GM18517 (cell line): Measurements from ENCODE around the gene HOXD4.

Source experiments
- ATAC-seq: cut with Tn5 transposase; IDR thresholded peaks from one replicate; pipeline ENCODE4 v1.9.1; 2021; ENCODE audit warnings: mild to moderate bottlenecking, moderate library complexity; ENCODE audit not compliant: unreplicated experiment

The HOXD4 gene

GRCh38 chr2:176114120-176114929 lies 37.0 kb upstream of the HOXD4 start:
- ATAC-seq: no peak

DNA sequence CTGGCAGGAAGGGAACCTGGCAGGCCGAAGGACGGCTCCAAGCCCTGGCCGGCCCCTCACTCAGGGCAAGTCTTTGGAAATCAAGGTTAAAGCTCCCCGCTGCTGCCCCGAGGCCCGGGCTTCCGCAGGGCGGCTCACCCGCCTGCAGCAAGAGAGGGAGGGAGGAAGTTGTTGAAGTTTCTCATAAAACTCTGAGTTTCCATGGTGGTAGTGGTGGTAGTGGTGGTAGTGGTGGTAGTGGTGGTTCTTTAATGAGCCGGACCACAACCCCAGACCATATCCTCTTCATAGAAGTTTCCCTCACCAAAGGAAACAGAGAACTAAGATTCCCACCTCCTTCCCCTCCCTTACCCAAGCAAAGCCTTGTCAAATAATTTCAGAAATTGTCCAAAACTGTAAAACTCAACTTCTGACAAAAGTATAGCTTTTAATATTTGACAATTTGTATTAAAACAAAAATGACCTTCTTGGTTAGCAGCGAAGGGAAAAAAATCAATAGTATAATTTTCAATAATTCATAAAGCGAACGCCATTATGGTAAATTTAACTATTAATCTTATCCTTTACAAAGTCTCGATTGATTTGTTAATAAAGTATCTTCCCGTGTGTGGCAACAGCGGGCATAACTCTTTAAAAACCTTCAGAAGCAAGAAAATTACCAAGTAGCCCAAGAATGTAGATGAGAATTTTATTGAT lies 36.3 kb upstream of the HOXD4 start:
- no peak for ATAC-seq

DNA sequence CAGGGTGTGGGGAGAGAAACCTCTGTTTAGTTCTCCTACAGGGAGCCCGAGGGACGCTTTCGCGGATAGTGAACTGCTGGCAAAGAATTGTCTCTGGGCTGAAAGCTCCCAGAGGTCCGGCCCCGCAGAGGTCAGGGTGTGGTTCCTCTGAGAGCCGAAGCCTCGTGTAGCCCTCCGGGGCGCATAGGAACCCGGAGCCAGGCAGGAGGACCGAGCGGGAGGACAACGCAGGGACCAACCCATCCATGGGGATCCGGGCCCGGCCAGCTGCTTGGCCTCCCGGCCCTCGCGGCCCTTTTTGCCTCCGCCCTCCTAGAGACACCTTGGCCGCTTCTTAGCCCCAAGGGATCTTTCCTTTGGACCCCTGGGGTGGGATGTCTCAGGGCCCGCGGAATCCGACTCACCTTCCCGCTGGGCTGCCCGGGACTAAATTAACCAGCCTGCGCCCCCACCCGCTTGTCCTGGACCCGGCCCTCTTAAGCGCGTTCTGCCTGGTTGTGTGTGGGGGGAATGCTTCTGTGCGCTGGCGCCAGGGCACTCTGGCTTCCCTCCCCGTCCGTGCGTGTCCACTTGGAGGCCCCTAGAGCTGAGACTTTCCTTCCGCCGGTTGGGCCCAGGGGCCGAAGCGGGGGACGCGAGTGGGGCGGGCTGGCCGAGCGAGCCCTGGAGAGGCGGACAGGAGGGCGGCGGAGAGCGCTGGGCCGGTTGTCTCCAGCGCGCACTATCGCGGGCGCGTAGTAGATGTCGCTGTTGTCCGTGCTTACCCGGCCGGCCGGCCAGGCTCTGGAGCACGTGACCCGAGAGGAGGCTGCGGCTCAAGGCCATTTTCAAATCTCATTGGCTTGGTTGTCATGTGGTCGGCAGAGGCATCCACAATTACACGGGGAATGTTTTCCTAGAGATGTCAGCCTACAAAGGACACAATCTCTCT lies 35.2 kb upstream of the HOXD4 start, which contains the start of gene HOXD10:
HOXD10 (plus strand) TSS at position 896 of the 931 bp plus-strand sequence. CDS start 56 bp downstream, outside the sequence.
- no peak for ATAC-seq

DNA sequence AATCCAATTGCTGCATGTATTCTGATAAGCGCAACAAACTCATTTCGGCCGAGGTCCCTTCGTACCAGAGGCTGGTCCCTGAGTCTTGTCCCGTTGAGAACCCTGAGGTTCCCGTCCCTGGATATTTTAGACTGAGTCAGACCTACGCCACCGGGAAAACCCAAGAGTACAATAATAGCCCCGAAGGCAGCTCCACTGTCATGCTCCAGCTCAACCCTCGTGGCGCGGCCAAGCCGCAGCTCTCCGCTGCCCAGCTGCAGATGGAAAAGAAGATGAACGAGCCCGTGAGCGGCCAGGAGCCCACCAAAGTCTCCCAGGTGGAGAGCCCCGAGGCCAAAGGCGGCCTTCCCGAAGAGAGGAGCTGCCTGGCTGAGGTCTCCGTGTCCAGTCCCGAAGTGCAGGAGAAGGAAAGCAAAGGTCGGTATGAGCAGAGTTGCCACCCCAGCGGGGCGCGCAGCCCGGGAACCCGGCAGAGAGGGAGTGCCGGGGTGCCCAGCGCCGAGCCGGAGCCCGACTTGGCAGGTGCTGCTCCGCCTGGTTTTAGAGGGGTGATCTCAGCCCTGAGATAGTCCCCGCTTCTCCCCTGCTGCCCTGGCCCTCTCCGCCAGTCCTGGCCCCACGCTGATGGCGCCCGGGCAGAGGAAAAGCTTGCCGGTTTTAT lies 34.1 kb upstream of the HOXD4 start:
- ATAC-seq: no peak

GRCh38 chr2:176117823-176118371 lies 33.5 kb upstream of the HOXD4 start:
- ATAC-seq: no peak

DNA sequence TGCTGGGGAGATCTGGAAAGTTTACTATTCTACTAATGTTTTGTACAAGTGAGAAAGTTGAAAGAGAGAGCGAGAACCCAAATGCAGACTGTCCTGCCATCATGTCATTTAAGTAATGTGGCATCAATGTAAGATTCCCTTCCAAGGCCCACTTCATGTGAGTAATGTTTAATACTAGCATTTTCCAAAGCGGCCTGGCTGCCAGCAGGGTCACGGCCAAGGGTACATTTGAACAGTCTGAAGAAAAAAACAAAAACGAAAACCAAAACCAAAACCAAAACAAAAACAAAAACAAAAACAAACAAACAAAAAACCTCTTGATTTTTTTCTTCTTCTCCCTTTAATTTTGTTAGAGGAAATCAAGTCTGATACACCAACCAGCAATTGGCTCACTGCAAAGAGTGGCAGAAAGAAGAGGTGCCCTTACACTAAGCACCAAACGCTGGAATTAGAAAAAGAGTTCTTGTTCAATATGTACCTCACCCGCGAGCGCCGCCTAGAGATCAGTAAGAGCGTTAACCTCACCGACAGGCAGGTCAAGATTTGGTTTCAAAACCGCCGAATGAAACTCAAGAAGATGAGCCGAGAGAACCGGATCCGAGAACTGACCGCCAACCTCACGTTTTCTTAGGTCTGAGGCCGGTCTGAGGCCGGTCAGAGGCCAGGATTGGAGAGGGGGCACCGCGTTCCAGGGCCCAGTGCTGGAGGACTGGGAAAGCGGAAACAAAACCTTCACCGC lies 32.6 kb upstream of the HOXD4 start:
- no peak for ATAC-seq

- no peak for ATAC-seq
Measured at GRCh38 chr2:176120364-176121189, 30.8 kb upstream of the HOXD4 start.

DNA sequence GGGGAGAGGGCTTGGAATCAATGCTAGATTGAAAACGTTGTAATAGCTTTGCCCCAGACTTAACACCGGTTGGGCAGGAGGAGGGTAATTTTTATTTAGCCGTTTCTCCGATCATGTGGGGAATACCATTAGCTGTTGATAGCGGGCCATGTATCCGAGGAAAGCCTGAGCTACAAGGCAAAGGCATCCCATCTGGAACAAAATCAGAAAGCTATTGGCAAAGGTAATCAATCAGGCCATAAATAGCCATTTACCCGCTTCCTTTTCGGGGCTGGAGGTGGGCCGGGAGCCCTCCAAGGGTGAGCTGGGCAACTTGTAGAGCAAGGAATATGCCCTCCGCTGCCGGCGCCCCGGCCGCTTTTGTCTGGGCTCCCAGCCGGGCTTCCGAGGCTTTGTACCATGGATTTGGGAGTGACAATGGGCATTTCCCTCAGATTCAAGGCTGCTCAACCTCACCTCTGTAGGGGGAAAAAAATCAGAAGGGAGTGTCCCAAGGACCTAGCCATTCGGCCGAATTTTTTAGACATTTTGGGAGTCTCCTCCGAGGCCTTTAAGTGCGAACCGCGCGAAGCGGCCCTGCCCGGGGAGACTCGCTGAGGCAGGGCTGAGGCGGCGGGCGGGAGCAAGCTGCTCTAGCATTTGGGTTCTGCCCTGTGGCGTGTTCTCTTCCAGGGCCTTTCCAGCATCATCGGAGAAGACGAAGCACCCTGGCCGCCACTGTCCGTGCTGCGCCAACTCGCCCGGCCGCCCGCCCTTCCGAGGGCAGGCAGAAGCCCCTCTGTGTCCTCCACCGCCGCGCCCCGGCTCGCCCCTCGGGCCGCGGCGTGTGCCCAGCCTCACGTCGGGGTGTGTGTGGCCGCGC lies 29.9 kb upstream of the HOXD4 start:
- no peak for ATAC-seq

DNA sequence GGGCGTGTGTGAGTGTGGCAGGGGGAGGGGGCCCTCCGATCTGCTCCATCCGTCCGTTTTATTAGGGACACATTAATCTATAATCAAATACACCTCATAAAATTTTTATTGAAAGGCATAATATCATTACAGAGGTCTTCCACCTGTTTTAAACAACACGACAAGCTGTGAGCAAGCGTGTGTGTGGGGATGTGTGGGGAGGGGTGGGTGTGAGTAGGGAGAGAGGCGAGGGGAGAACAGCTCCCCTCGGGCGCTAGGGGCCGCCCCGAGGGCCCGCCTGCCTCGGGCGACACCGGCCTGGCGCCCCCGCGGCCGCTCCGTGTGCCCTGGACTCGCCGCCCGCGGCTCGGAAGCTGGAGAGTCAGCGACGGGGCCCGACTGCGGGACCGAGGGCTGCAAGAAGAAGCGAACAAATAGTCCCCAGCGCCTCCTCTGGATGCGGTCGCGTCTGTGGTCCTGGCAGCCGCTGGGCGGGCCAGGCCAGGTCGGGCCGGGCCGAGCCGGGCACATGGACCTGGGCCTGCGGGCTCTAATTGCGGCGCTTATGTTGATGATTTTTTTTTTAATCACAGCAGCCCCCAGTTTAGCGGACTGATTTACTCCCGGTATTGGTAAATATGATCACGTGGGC lies 29.2 kb upstream of the HOXD4 start:
- ATAC-seq: no peak

GRCh38 chr2:176122683-176123410 lies 28.5 kb upstream of the HOXD4 start, which contains the start of gene HOXD9:
HOXD9 (plus strand) TSS chr2:176122719; CDS start chr2:176122769, 50 bp downstream.
- ATAC-seq: no peak

DNA sequence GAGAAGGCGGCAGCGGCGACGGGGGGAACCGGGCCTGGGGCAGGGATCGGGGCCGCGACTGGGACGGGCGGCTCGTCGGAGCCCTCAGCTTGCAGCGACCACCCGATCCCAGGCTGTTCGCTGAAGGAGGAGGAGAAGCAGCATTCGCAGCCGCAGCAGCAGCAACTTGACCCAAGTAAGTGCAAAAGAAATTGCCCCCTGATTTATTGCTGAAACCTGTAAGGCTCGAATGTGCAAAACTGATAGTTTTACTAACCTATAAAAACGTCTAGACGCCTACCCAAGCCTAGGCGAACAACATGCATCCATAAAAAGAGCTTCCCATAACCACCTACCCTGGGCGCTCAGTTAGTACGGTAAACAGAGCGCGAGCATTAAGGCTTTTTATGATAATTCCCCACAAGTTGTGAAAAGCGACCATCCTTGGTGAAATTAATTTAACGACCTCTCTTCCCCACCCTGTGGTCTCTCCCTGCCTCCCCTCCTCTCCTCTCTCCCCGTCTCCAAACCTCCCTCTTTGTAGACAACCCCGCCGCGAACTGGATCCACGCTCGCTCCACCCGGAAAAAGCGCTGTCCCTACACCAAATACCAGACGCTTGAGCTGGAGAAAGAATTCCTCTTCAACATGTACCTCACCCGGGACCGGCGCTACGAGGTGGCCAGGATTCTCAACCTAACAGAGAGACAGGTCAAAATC lies 27.8 kb upstream of the HOXD4 start:
- ATAC-seq: no peak

GRCh38 chr2:176124110-176124946 lies 27.0 kb upstream of the HOXD4 start:
- no peak for ATAC-seq

DNA sequence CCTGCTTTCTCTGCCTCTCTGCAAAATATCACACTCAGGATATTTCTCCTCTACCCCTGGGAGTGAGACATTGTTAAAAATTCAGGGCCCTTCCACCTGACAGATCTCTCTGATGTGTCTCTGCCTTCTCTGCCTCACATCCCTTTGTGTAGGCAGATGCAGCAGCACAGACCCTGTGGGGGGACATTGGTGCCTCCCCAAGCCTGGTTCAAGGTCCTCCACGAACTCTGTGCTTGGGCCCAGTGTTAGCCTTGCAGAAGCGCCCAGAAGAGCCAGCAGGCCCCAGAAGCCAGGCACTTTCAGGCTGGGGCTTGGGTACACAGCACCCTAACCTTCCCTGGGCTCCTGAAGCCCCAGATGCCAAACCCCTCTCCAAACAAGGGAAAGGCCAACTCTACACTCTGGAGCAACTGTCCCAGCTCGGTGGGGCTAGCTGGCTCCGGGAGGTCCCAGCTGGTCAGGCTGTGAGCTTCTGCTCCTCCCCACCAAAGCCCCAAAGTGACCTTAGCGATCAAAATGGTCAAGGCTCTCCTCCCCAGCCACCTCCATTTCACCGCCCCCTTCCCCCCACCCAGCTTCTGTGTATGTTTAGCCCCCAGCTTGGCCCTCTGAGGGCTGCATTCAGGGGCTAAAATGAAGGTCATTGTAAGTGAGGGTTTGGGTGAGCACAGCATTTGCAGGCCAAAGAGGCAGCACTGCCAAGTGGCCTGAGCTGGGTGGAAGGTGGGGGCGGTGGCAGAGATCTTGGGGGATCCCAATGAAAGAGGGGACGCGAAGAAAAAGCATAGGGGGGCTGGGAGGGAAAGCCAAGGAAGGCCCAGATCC lies 26.2 kb upstream of the HOXD4 start:
- no peak for ATAC-seq

- no peak for ATAC-seq
Measured at GRCh38 chr2:176125772-176126054, 25.6 kb upstream of the HOXD4 start.
